PC-3 (cell line): ENCODE data around the gene LTBP1. TPM values are rescaled to one million over a fixed set of nuclear protein-coding genes. Genes with fewer than 3 reads are reported as not detected.

Source experiments
- ATAC-seq: fragments of 200-7000 bp; cut with Tn5 transposase; 2 replicates; pipeline ENCODE4 v1.9.1; 2020; ENCODE audit warnings: mild to moderate bottlenecking, moderate library complexity
- BruUV-seq: library from RNA; stranded (reverse); fragments of 400-500 nt; replicated peaks from 2 replicates; lab custom pipeline; 2021; lab: Mats Ljungman, UMichigan
- CTCF ChIA-PET: fragments of 300-600 bp; sonication (Branson Sonifier 250); formaldehyde crosslinking; loops from one replicate; lab custom pipeline; 2022; ENCODE audit warnings: antibody characterized with exemption; lab: Charles Lee
- POLR2A ChIA-PET: fragments of 300-600 bp; sonication (Branson Sonifier 250); formaldehyde crosslinking; loops from one replicate; lab custom pipeline; 2022; ENCODE audit warnings: antibody characterized with exemption; ENCODE audit not compliant: unreplicated experiment; lab: Charles Lee
- DNase-seq: peaks from one replicate; pipeline ENCODE4 v3.0.0-alpha.2; 2015
- H2AFZ ChIP-seq: fragments of 300-600 bp; sonication (generic); 2 replicates; pipeline ENCODE4 v1.6.0; 2016; ENCODE audit warnings: antibody characterized with exemption, low read length
- H3F3A ChIP-seq: fragments of 300-600 bp; sonication (generic); one replicate; pipeline ENCODE4 v1.6.0; 2017; ENCODE audit warnings: antibody characterized with exemption, low read length, control low read depth, mild to moderate bottlenecking; ENCODE audit not compliant: unreplicated experiment
- H3K27ac ChIP-seq: fragments of 300-600 bp; sonication (generic); 2 replicates; pipeline ENCODE4 v1.5.1; 2016; ENCODE audit warnings: mild to moderate bottlenecking, low read length
- H3K27me3 ChIP-seq: fragments of 300-600 bp; sonication (generic); 2 replicates; pipeline ENCODE4 v1.6.1; 2016; ENCODE audit warnings: low read length, mixed read lengths
- H3K36me3 ChIP-seq: fragments of 300-600 bp; sonication (generic); 2 replicates; pipeline ENCODE4 v1.6.1; 2016; ENCODE audit warnings: low read depth, mixed run types, low read length, mixed read lengths
- H3K4me1 ChIP-seq: fragments of 300-600 bp; sonication (generic); 2 replicates; pipeline ENCODE4 v1.5.1; 2016; ENCODE audit warnings: low read length; ENCODE audit not compliant: insufficient read depth
- H3K4me2 ChIP-seq: fragments of 300-600 bp; sonication (generic); 2 replicates; pipeline ENCODE4 v1.6.0; 2016; ENCODE audit warnings: low read length
- H3K4me3 ChIP-seq: fragments of 300-600 bp; sonication (generic); 2 replicates; pipeline ENCODE4 v1.5.1; 2016; ENCODE audit warnings: mild to moderate bottlenecking, low read length, mixed read lengths
- H3K79me2 ChIP-seq: fragments of 300-600 bp; sonication (generic); 2 replicates; pipeline ENCODE4 v1.6.1; 2017; ENCODE audit warnings: low read length, mixed read lengths
- H3K9ac ChIP-seq: fragments of 300-600 bp; sonication (generic); 2 replicates; pipeline ENCODE4 v1.6.0; 2016; ENCODE audit warnings: mild to moderate bottlenecking, low read length
- H3K9me2 ChIP-seq: fragments of 300-600 bp; sonication (generic); replicated peaks from 2 replicates; pipeline ENCODE4 v1.6.1; 2016; ENCODE audit warnings: mixed run types, low read length, mixed read lengths
- H3K9me3 ChIP-seq: fragments of 300-600 bp; sonication (generic); 2 replicates; pipeline ENCODE4 v1.6.1; 2016; ENCODE audit warnings: low read length, mixed read lengths
- H4K20me1 ChIP-seq: fragments of 300-600 bp; sonication (generic); 2 replicates; pipeline ENCODE4 v1.6.1; 2016; ENCODE audit warnings: low read length, mixed read lengths
- EZH2 ChIP-seq: fragments of 300-600 bp; sonication (generic); IDR thresholded peaks from one replicate; pipeline ENCODE4 v1.6.1; 2017; ENCODE audit warnings: antibody characterized with exemption, mild to moderate bottlenecking, low read length; ENCODE audit not compliant: unreplicated experiment
- EZH2phosphoT487 ChIP-seq: fragments of 300-600 bp; sonication (generic); IDR thresholded peaks from 2 replicates; pipeline ENCODE4 v1.6.1; 2018; ENCODE audit warnings: mild to moderate bottlenecking, antibody characterized with exemption, low read length, borderline replicate concordance
- intact Hi-C: fragments of 100-400 bp; cut with micrococcal nuclease; formaldehyde crosslinking; loops from 2 replicates; pipeline ENCODE4 v1.9.0; 2023
- total RNA-seq: library from RNA; depleted of rRNA; stranded (reverse); fragments of >200 nt; gene quantifications from 2 replicates; pipeline ENCODE4 v1.2.3, GENCODE V29; 2014
- TF ChIP-seq, protein P1 (sequence below): fragments of 300-600 bp; sonication (generic); conservative IDR thresholded peaks from 2 replicates; pipeline ENCODE4 v1.5.1; 2017; ENCODE audit warnings: antibody characterized with exemption, low read depth, mild to moderate bottlenecking, low read length

LTBP1 gene
- total RNA-seq, 1 experiment from 2014 or later: 45.9 TPM

GRCh38 chr2:33130544-33130943 lies 183.8 kb downstream of the LTBP1 start:
- intact Hi-C loops: loop anchor here (5.0 kb wide), 1 partner anchor 82 kb away; no protein-coding TSS in a partner anchor
- no peak overlapping the region for H2AFZ ChIP-seq

GRCh38 chr2:33131111-33131510 lies 184.4 kb downstream of the LTBP1 start:
- H3K27ac ChIP-seq: 0 out of 2 replicates have a peak overlapping the region, but pooled peaks have one; percentile 4
- H3K4me3 ChIP-seq: no peak overlapping the region
- H3K9ac ChIP-seq: no peak overlapping the region
- peaks cover 3% of the 10 kb centered on the region for H3F3A ChIP-seq
- DNase-seq: peak; percentile 69
- H3K36me3 ChIP-seq: no peaks in the 10 kb centered on the region
- BruUV-seq: no TSS peak
- ChIA-PET POLR2A (no interaction called here), CTCF (interaction anchor here (0.6 kb wide), 1 partner anchor 101 kb away, joined by 3 read pairs; no protein-coding TSS in a partner anchor)
- H3K9me2 ChIP-seq: no peaks in the 10 kb centered on the region
- no peaks in the 10 kb centered on the region for H4K20me1 ChIP-seq
- H3K4me1 ChIP-seq: peaks cover 59% of the 10 kb centered on the region
- ATAC-seq: no peak
- no peak overlapping the region for H2AFZ ChIP-seq
- H3K27me3 ChIP-seq: no peaks in the 10 kb centered on the region
- H3K4me2 ChIP-seq: peak overlapping the region; percentile 26
- TF ChIP-seq, protein P1, sequence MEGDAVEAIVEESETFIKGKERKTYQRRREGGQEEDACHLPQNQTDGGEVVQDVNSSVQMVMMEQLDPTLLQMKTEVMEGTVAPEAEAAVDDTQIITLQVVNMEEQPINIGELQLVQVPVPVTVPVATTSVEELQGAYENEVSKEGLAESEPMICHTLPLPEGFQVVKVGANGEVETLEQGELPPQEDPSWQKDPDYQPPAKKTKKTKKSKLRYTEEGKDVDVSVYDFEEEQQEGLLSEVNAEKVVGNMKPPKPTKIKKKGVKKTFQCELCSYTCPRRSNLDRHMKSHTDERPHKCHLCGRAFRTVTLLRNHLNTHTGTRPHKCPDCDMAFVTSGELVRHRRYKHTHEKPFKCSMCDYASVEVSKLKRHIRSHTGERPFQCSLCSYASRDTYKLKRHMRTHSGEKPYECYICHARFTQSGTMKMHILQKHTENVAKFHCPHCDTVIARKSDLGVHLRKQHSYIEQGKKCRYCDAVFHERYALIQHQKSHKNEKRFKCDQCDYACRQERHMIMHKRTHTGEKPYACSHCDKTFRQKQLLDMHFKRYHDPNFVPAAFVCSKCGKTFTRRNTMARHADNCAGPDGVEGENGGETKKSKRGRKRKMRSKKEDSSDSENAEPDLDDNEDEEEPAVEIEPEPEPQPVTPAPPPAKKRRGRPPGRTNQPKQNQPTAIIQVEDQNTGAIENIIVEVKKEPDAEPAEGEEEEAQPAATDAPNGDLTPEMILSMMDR: no peak
- TF ChIP-seq EZH2phosphoT487: no peak
- TF ChIP-seq EZH2: no peak
- no peaks in the 10 kb centered on the region for H3K9me3 ChIP-seq
- intact Hi-C loops: loop anchor here (5.0 kb wide), 1 partner anchor 81 kb away; no protein-coding TSS in a partner anchor
- H3K79me2 ChIP-seq: peaks cover 12% of the 10 kb centered on the region

More at GRCh38 chr2:33130544-33130943, 183.8 kb downstream of the LTBP1 start:
- 0 out of 2 replicates have a peak overlapping the region, but pooled peaks have one; percentile 4 for H3K27ac ChIP-seq
- ChIA-PET CTCF (no interaction called here), POLR2A (no interaction called here)
- H3K27me3 ChIP-seq: no peaks in the 10 kb centered on the region
- peaks cover 58% of the 10 kb centered on the region for H3K4me1 ChIP-seq
- no peaks in the 10 kb centered on the region for H3K9me2 ChIP-seq
- no peak; the same call in 1 of the 2 replicates for ATAC-seq
- H4K20me1 ChIP-seq: no peaks in the 10 kb centered on the region
- no peaks in the 10 kb centered on the region for H3K36me3 ChIP-seq
- TF ChIP-seq EZH2: no peak
- TF ChIP-seq, protein P1: no peak
- TF ChIP-seq EZH2phosphoT487: no peak
- no peak overlapping the region for H3K4me3 ChIP-seq
- peak overlapping the region; percentile 26 for H3K4me2 ChIP-seq
- H3K79me2 ChIP-seq: peaks cover 6% of the 10 kb centered on the region
- H3K9ac ChIP-seq: no peak overlapping the region
- H3F3A ChIP-seq: peaks cover 3% of the 10 kb centered on the region
- BruUV-seq: no TSS peak
- H3K9me3 ChIP-seq: no peaks in the 10 kb centered on the region
- DNase-seq: peak; percentile 44

DNA sequence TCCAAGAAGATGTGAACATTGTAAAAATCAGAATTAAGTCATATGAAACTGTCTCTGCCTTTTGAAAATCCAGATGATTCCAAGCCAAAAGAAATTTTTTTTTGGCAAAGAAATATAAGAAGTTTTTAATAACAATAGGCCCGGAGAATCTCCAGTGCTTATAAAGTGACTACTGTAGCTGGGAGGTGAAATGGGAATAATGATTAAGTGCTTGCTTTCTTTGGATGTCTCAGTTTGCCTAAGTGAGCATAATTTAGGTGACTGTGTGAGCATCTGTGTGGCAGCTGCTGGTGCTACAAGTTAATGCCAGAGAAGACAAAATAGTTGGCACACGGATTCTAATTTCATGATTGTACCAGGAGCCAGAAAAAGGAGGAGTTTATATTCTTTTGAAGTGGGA lies 185.0 kb downstream of the LTBP1 start:
- no peak overlapping the region for H3K27ac ChIP-seq
- peaks cover under 1% of the 10 kb centered on the region for H3F3A ChIP-seq
- peaks cover 18% of the 10 kb centered on the region for H3K79me2 ChIP-seq
- H3K27me3 ChIP-seq: no peaks in the 10 kb centered on the region
- intact Hi-C loops: loop anchor here (5.0 kb wide), 1 partner anchor 81 kb away; no protein-coding TSS in a partner anchor
- H3K9me2 ChIP-seq: no peaks in the 10 kb centered on the region
- no peaks in the 10 kb centered on the region for H3K9me3 ChIP-seq
- peaks cover 59% of the 10 kb centered on the region for H3K4me1 ChIP-seq
- H4K20me1 ChIP-seq: 0 out of 2 replicates have a peak, but pooled peaks cover 2% of the 10 kb centered on the region
- no peak overlapping the region for H3K4me3 ChIP-seq
- no peak overlapping the region for H2AFZ ChIP-seq
- ChIA-PET CTCF (interaction anchor here (0.6 kb wide), 2 partner anchors 101 to 264 kb away, joined by 3 to 4 read pairs; no protein-coding TSS in a partner anchor), POLR2A (interaction anchor here (0.6 kb wide), 1 partner anchor 99 kb away, joined by 10 read pairs; no protein-coding TSS in a partner anchor)
- H3K36me3 ChIP-seq: no peaks in the 10 kb centered on the region
- H3K9ac ChIP-seq: no peak overlapping the region
- 0 out of 2 replicates have a peak overlapping the region, but pooled peaks have one; percentile 26 for H3K4me2 ChIP-seq
- ATAC-seq: no peak
- BruUV-seq: no TSS peak
- TF ChIP-seq EZH2phosphoT487: no peak
- no peak for TF ChIP-seq EZH2
- TF ChIP-seq, protein P1: no peak
- DNase-seq: no peak
